HG03432 (cell line): ENCODE data around the gene RHBDD1.
"Not testable (repeated sequence)": the region's sequence is repeated elsewhere in the genome, so short reads cannot be mapped to it uniquely, and the experiment has no call there.

Experiments used
- ATAC-seq: cut with Tn5 transposase; IDR thresholded peaks from one replicate; pipeline ENCODE4 v1.9.1; 2021; ENCODE audit warnings: mild to moderate bottlenecking, moderate library complexity; ENCODE audit not compliant: unreplicated experiment

Gene RHBDD1

GRCh38 chr2:226839951-226840350 lies 4.1 kb downstream of the RHBDD1 start:
- no peak for ATAC-seq

DNA sequence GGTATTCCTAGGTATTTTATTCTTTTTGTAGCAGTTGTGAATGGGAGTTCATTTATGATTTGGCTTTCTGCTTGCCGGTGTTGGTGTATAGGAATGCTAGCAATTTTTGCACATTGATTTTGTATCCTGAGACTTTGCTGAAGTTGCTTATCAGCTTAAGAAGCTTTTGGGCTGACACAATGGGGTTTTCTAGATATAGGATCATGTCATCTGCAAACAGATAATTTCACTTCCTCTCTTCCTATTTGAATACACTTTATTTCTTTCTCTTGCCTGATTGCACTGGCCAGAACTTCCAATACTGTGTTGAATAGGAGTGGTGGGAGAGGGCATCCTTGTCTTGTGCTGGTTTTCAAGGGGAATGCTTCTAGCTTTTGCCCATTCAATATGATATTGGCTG lies 7.1 kb downstream of the RHBDD1 start:
- not testable (repeated sequence) for ATAC-seq

GRCh38 chr2:226845386-226846116 lies 9.7 kb downstream of the RHBDD1 start:
- peak; percentile 69 for ATAC-seq

DNA sequence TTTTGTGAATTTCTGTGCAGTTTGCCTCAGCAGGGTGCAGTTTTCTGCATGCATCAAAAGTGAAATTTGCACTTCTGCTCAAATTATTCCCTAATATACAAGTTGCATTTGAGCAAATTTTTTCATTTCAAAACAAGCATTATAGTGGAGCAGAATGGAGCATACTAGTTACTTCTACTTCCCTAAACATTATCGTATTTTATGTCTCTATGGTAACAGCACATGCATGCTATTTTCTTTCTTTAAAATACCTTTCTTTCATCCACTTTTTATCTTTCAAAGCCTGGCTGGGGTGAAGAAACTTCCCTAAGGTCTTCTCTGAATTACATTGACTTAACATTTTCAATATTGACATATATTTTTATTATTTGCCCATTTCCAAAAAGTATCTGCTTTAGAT lies 11.2 kb downstream of the RHBDD1 start:
- no peak for ATAC-seq

- no peak for ATAC-seq
Observed at GRCh38 chr2:226847511-226847910, 11.7 kb downstream of the RHBDD1 start.

DNA sequence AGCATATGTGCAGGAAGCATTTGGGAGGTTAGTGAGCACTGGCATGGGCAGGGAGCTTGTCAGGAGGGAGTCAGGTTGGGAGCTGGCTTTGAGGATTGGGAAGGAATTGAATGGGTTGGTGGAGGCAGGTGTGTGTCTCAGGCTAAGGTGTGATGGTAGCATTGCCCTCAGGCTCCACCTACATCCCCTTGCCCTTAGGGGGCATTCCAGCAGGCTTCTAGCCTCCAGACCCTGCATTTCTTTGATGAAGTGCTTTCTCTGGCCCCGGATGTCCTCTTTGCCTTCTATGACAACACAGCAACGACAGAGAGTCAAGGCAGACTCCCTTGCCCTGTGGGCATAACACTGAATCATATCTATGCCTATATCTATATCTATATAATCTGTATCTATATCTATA lies 13.5 kb downstream of the RHBDD1 start:
- ATAC-seq: no peak

DNA sequence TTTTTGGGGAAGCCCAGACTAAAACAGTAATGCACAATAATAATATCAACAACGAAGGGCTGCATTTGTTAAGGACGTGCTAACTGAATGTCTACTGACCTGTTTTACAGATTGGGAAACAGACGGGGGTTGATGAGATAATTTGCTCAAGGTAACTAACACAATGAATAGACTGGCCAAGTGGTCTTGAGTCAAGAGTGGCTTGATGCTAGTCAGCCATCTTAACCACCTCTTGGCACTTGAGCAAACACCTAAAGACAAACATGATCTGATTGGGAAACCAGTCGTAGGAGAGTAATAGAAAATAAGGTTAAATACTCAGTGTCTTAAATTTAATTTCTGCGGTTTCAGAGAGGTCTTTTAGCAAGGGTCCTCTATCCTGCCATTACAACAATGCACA lies 14.2 kb downstream of the RHBDD1 start:
- no peak for ATAC-seq

GRCh38 chr2:226855787-226856186 lies 19.9 kb downstream of the RHBDD1 start:
- no peak for ATAC-seq

GRCh38 chr2:226860087-226860486 lies 24.2 kb downstream of the RHBDD1 start:
- peak; percentile 32 for ATAC-seq

DNA sequence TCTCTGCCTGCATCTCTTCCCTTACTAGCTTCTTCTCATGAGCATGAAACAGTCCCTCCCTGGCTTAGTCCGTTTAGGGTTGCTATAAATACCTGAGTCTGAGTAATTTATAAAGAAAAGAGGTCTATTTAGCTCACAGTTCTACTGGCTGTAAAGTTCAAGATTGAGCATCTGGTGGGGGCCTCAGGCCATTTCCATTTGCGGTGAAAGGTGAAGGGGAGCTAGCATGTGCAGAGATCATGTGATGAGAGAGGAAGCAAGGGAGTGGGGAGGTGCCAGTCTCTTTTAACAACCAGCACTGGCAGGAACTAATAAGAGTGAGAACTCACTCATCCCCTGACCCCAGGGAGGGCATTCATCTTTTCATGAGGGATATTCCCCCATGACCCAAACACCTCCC lies 26.8 kb downstream of the RHBDD1 start:
- ATAC-seq: peak; percentile 90

DNA sequence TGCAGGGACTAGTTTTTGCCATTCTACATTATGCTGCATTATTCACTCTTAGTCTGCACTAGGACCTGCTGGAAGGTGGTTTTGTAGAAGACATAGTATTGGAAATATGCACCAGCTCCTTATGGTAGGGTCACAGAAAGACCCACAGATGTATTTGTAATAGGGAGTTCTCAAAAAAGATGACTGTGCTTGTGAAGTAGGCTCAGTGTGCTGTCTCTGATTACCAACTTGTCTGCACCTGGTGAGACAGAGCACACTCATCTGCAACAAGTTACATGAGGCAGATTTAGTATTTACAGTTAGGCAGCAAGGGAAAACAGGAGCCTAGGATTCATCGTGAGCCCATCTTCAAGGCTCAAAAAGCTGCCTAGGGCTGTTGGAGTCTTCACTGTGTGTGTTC lies 29.4 kb downstream of the RHBDD1 start:
- no peak for ATAC-seq

DNA sequence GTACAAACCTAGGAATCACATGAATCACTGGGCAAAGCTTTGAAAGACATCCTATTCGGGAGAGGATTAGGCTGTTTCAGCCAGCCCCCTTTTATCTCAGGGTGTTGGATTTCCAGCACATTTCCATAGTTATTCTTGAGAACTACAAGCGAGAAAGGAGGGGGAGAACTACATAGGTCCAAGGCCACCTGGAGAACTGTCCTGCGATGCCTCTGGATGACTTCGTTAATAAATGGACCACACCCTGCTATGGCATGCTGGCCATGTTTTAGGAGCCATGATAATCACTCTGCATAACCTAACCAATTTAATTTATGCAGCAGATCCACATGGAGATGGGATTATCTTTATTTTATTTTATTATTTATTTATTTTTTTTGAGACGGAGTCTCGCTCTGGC lies 29.9 kb downstream of the RHBDD1 start:
- no peak for ATAC-seq

DNA sequence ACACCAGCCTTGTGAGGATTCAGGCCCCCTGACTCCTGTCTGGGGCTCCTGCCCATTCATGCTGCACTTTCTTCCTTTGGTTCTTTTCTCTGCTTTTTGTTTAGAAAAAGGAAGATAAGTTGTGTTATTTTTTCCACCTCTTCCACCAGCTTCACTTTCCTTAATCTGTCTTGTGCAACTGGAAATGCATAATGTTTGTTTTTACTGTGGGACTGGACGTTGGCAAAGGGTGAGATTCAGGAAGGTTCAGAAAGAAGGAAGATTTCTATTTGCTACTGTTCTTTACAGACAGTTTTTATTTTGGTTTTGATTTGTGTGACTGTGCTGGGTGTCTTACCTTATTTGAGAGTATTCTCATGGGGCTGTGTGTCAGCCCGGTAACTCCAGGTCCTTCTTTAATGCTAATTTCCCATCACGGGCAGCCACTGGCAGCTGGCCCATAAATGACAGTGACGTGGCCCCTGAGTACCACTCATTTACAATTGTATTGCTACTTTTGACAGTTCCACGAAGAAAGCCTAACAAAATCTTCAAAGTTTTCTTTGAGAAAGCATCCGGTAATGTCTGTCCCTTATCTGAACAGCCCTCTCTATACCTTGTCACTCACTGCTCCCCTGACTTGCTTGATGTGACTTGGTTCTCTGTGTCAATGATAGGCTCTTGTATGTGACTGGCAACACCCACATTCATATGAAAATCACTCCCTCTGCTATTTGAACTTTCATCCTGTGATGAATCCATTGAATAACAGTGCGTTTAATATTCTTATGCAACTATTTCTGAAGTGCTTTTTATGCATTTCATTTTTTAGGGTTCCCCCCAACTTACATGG lies 32.7 kb downstream of the RHBDD1 start:
- ATAC-seq: no peak

- ATAC-seq: no peak
Observed at GRCh38 chr2:226869371-226869770, 33.5 kb downstream of the RHBDD1 start.

DNA sequence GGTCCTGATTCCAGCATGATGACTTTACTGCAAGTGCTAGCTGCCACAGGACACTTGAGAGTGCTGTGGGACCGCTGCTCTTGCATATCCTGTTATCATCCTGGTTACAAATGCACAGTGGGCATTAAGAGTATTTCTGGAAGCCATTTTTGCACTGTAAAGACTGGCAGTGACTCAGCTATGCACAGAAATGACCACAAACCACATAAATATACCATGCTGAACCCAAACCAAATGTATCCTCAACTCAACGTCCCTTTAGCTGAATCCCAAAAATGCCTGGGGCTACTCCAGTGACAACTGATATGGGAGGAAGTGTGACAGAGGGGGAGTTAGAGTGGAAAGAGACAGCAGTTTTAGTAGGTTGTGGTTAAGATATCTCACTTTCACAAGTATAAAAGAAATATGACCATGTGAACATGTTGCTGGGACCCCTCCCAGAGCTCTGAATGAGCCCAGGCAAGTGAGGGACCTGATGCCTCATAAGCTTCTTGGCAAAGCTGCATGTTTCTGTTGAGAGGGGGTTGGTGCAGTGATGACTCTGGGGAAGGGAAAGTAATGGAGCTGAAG lies 37.3 kb downstream of the RHBDD1 start:
- peak; percentile 74 for ATAC-seq

DNA sequence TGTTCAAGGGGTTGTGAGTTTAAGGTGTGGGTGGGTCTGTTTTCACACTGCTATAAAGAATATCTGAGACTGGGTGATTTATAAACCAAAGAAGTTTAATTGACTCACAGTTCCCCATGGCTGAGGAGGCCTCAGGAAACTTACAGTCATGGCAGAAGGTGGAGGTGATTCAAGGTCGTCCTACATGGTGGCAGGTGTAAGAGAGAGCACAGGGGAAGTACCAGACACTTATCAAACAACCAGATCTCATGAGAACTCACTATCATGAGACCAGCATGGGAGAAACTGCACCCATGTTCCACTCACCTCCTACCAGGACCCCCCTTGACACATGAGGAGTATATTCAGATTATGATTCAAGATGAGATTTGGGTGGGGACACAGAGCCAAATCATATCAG lies 38.0 kb downstream of the RHBDD1 start:
- ATAC-seq: peak; percentile 15

GRCh38 chr2:226874749-226875148 lies 38.9 kb downstream of the RHBDD1 start:
- no peak for ATAC-seq

DNA sequence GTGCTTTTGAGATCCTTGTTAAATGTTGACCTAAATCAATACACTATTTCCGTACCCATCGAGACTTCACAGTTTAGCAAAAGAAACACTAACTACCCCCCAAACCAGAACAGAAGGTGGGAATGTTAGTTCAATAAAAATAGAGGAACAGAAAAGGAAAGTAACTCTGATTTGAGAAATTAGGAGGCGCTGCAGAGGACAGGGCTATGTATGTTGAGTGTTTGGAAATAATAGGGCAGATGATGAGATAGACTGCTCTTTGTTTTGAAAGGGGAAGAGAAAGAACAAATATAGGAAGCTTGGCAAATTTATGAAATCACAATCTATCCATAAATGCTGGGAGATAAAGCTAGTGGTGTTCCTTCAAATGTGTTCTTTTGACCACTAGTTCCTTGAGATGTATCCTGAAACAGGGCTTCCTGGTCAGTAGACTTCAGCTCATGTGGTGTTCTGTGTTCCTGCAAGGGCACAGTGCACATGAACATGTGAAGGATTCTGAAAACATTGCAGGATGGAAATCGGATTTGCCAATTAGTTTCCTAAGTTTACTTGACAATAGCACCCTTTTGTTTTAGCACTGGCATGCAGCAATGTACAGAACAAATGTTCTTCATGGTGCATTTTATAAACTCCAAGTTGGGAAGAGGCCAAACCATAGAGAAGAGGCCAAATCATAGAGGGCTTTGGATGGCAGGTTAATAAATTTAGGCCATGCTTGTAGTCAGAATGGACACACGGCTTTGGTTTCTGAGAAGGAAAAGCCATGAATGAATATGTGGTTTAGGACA lies 39.8 kb downstream of the RHBDD1 start:
- no peak for ATAC-seq

- ATAC-seq: no peak
Observed at GRCh38 chr2:226877491-226877890, 41.6 kb downstream of the RHBDD1 start.

- ATAC-seq: no peak
Observed at GRCh38 chr2:226881287-226881686, 45.4 kb downstream of the RHBDD1 start.

DNA sequence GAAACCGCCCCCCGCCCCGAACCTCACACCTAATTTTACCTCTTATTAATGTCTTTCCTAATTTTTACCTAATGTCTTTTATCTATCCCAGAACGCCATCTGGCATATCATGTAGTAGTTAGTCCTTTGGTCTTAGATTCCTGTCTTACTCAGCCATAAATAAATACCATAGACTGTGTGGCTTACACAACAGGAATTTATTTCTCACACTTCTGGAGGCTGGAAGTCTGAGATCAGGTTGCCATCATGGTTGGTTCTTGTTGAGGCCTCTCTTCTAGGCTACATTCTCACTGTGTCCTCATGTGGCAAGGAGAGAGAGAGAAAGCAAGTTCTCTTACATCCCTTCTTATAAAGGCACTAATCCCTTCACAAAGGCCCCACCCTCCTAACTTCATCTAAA lies 46.8 kb downstream of the RHBDD1 start:
- no peak for ATAC-seq
